CD8-positive, alpha-beta memory T cell (primary cell): ENCODE measurements around the gene GSTM2. TPM values are rescaled to one million over a fixed set of nuclear protein-coding genes. Genes with fewer than 3 reads are reported as not detected.
"Not testable (repeated sequence)": the region's sequence is repeated elsewhere in the genome, so short reads cannot be mapped to it uniquely, and the experiment has no call there.

ENCODE experiments used
- CTCF ChIA-PET: fragments of 350-600 bp; sonication (Branson Sonifier 250); formaldehyde crosslinking; loops from one replicate; lab custom pipeline; 2021; ENCODE audit warnings: antibody characterized with exemption; lab: Charles Lee
- POLR2A ChIA-PET: fragments of 350-600 bp; sonication (Branson Sonifier 250); formaldehyde crosslinking; loops from one replicate; lab custom pipeline; 2021; ENCODE audit warnings: antibody characterized with exemption; lab: Charles Lee
- DNase-seq, 5 donors: peaks; one replicate each; pipeline versions ENCODE4 v3.0.0 to v3.0.0-alpha.2; 2020 to 2022; ENCODE audit warnings: mixed read lengths in 1 of 5
- H3K27ac ChIP-seq: one replicate; pipeline ENCODE4 v1.7.0; 2013; ENCODE audit warnings: low read depth, mild to moderate bottlenecking, low read length, moderate library complexity
- H3K27me3 ChIP-seq: 2 replicates; pipeline ENCODE4 v1.7.0; 2013; ENCODE audit warnings: low read length, mild to moderate bottlenecking; ENCODE audit not compliant: insufficient read depth, poor library complexity, severe bottlenecking
- H3K36me3 ChIP-seq: 2 replicates; pipeline ENCODE4 v1.7.0; 2013; ENCODE audit warnings: mild to moderate bottlenecking, low read length, moderate library complexity; ENCODE audit not compliant: insufficient read depth
- H3K4me1 ChIP-seq: 2 replicates; pipeline ENCODE4 v1.7.0; 2013; ENCODE audit warnings: mild to moderate bottlenecking, low read length, moderate library complexity; ENCODE audit not compliant: insufficient read depth
- H3K4me3 ChIP-seq: 2 replicates; pipeline ENCODE4 v1.7.0; 2013; ENCODE audit warnings: mild to moderate bottlenecking, low read length
- H3K9me3 ChIP-seq: 2 replicates; pipeline ENCODE4 v1.7.0; 2013; ENCODE audit warnings: mild to moderate bottlenecking, low read length
- H3K27ac Mint-ChIP-seq, 8 donors: one replicate each; pipeline ENCODE4 v1.8.0; 2020 to 2021; ENCODE audit warnings: mixed read lengths in 8 of 8, mild to moderate bottlenecking in 6 of 8, inconsistent platforms in 3 of 8, moderate library complexity in 3 of 8
- H3K27me3 Mint-ChIP-seq, 2 donors: one replicate each; pipeline ENCODE4 v1.8.0; 2020 to 2021; ENCODE audit warnings: mixed read lengths in 2 of 2, mild to moderate bottlenecking in 1 of 2, moderate library complexity in 1 of 2
- H3K36me3 Mint-ChIP-seq, 3 donors: one replicate each; pipeline ENCODE4 v1.8.0; 2020 to 2021; ENCODE audit warnings: mixed read lengths in 3 of 3, inconsistent platforms in 1 of 3, mild to moderate bottlenecking in 1 of 3
- H3K4me1 Mint-ChIP-seq, 3 donors: one replicate each; pipeline ENCODE4 v1.8.0; 2020 to 2021; ENCODE audit warnings: mixed read lengths in 3 of 3, inconsistent platforms in 1 of 3, mild to moderate bottlenecking in 1 of 3
- H3K4me3 Mint-ChIP-seq, 7 donors: one replicate each; pipeline ENCODE4 v1.8.0; 2020 to 2021; ENCODE audit warnings: mixed read lengths in 7 of 7, mild to moderate bottlenecking in 6 of 7, moderate library complexity in 4 of 7, inconsistent platforms in 2 of 7
- H3K9me3 Mint-ChIP-seq, 5 donors: one replicate each; pipeline ENCODE4 v1.8.0; 2020 to 2022; ENCODE audit warnings: mixed read lengths in 5 of 5, mild to moderate bottlenecking in 3 of 5, moderate library complexity in 2 of 5, inconsistent platforms in 1 of 5
- polyA plus RNA-seq: library from polyadenylated mRNA; unstranded; fragments of 300-500 nt; fragmentation: Illumina TruSeq; gene quantifications from one replicate; pipeline ENCODE4 v1.2.3, GENCODE V29; 2021
- total RNA-seq, 2 experiments: library from RNA; stranded (reverse); gene quantifications; one replicate each; pipeline ENCODE4 v1.2.3, GENCODE V29; 2021

The GSTM2 gene
- total and polyA plus RNA-seq, 3 experiments from 2014 or later, result 2.6 to 3.1 (median 2.7) TPM

- no peaks in the 10 kb centered on the region for H3K9me3 Mint-ChIP-seq
- Histone ChIP-seq H3K27ac (no peak overlapping the region), H3K4me3 (no peak overlapping the region), H3K9me3 (no peaks in the 10 kb centered on the region), H3K36me3 (no peaks in the 10 kb centered on the region), H3K27me3 (no peaks in the 10 kb centered on the region), H3K4me1 (no peaks in the 10 kb centered on the region)
- peaks cover 0 to 4% (median 3%) of the 10 kb centered on the region in 3 donors for H3K4me1 Mint-ChIP-seq
- H3K27ac Mint-ChIP-seq, result peak overlapping the region in 1 of 8 donors; percentile 14
- H3K27me3 Mint-ChIP-seq, result peaks cover 0 to 6% of the 10 kb centered on the region in 2 donors
- no peak for DNase-seq
- peaks cover 0 to 4% (median 0%) of the 10 kb centered on the region in 3 donors for H3K36me3 Mint-ChIP-seq
- POLR2A ChIA-PET, result no interaction called here
- CTCF ChIA-PET, result interaction anchor here (1.0 to 1.4 kb wide), 3 partner anchors 10 to 22 kb away, joined by 3 to 4 read pairs (median 4); no protein-coding TSS in a partner anchor
- H3K4me3 Mint-ChIP-seq, result peak overlapping the region in 1 of 7 donors; percentile 52
Observed at GRCh38 chr1:109661391-109661790, 6.5 kb upstream of the GSTM2 start.

GRCh38 chr1:109664671-109665070 is 3.2 kb upstream of the GSTM2 start:
- Histone ChIP-seq H3K27me3 (no peaks in the 10 kb centered on the region), H3K4me3 (no peak overlapping the region), H3K9me3 (no peaks in the 10 kb centered on the region), H3K36me3 (no peaks in the 10 kb centered on the region), H3K27ac (no peak overlapping the region), H3K4me1 (peaks cover 4% of the 10 kb centered on the region)
- DNase-seq, result no peak
- peaks cover 5 to 7% of the 10 kb centered on the region in 2 donors for H3K27me3 Mint-ChIP-seq
- H3K27ac Mint-ChIP-seq, result no peak overlapping the region
- no peaks in the 10 kb centered on the region for H3K9me3 Mint-ChIP-seq
- ChIA-PET CTCF (no interaction called here), POLR2A (no interaction called here)
- peaks cover 10 to 18% (median 18%) of the 10 kb centered on the region in 3 donors for H3K4me1 Mint-ChIP-seq
- H3K36me3 Mint-ChIP-seq, result peaks cover 0 to 4% (median 0%) of the 10 kb centered on the region in 3 donors
- H3K4me3 Mint-ChIP-seq, result peak overlapping the region in 1 of 7 donors; percentile 2

- peaks cover 4% of the 10 kb centered on the region for H3K4me1 ChIP-seq
- POLR2A ChIA-PET, result no interaction called here
- no peak for DNase-seq
- Mint-ChIP-seq H3K36me3 (peaks cover 0 to 4% (median 0%) of the 10 kb centered on the region in 3 donors), H3K27ac (no peak overlapping the region), H3K4me3 (peak overlapping the region; percentile 4 to 78 (median 64)), H3K27me3 (peaks cover 7% of the 10 kb centered on the region in 2 donors), H3K4me1 (peaks cover 16 to 30% (median 25%) of the 10 kb centered on the region in 3 donors), H3K9me3 (no peaks in the 10 kb centered on the region)
- CTCF ChIA-PET, result interaction anchor here (1.1 to 1.7 kb wide), 2 partner anchors 28 to 316 kb away, joined by 3 read pairs; partner anchors contain the start of gene AHCYL1
- H3K27me3 ChIP-seq, result no peaks in the 10 kb centered on the region
- H3K9me3 ChIP-seq, result no peaks in the 10 kb centered on the region
- H3K36me3 ChIP-seq, result no peaks in the 10 kb centered on the region
- peak overlapping the region; percentile 41 for H3K4me3 ChIP-seq
- H3K27ac ChIP-seq, result no peak overlapping the region
Observed at GRCh38 chr1:109668123-109668775, 392 bp downstream of the GSTM2 start.

GRCh38 chr1:109669246-109669948 is 1.5 kb downstream of the GSTM2 start:
- Histone ChIP-seq H3K27me3 (no peaks in the 10 kb centered on the region), H3K9me3 (no peaks in the 10 kb centered on the region), H3K4me3 (no peak overlapping the region), H3K4me1 (peaks cover 4% of the 10 kb centered on the region), H3K36me3 (no peaks in the 10 kb centered on the region), H3K27ac (no peak overlapping the region)
- peak overlapping the region; percentile 22 to 79 (median 63) for H3K4me3 Mint-ChIP-seq
- peaks cover 7% of the 10 kb centered on the region in 2 donors for H3K27me3 Mint-ChIP-seq
- H3K4me1 Mint-ChIP-seq, result peaks cover 16 to 30% (median 25%) of the 10 kb centered on the region in 3 donors
- CTCF ChIA-PET, result interaction anchor here (1.2 to 1.7 kb wide), 2 partner anchors 20 to 29 kb away, joined by 3 read pairs; no protein-coding TSS in a partner anchor
- peak overlapping the region; percentile 30 to 89 (median 46) for H3K27ac Mint-ChIP-seq
- POLR2A ChIA-PET, result interaction anchor here (0.5 kb wide), 1 partner anchor 103 kb away, joined by 4 read pairs; no protein-coding TSS in a partner anchor
- peaks cover 0 to 4% (median 0%) of the 10 kb centered on the region in 3 donors for H3K36me3 Mint-ChIP-seq
- DNase-seq, result no peak
- H3K9me3 Mint-ChIP-seq, result no peaks in the 10 kb centered on the region

- H3K27ac ChIP-seq, H3K9me3 Mint-ChIP-seq, H3K9me3 ChIP-seq, H3K27me3 ChIP-seq, H3K4me3 ChIP-seq, H3K4me1 ChIP-seq, DNase-seq, H3K27me3 Mint-ChIP-seq, H3K36me3 Mint-ChIP-seq, H3K36me3 ChIP-seq: not testable (repeated sequence)
- Mint-ChIP-seq H3K4me3 (peak overlapping the region; percentile 22 to 79 (median 63)), H3K27ac (peak overlapping the region in 7 of 8 donors; percentile 30 to 66 (median 54)), H3K4me1 (peaks cover 16 to 30% (median 25%) of the 10 kb centered on the region in 3 donors)
- ChIA-PET POLR2A (interaction anchor here (0.5 kb wide), 1 partner anchor 102 kb away, joined by 4 read pairs; no protein-coding TSS in a partner anchor), CTCF (interaction anchor here (1.2 to 1.6 kb wide), 2 partner anchors 20 to 27 kb away, joined by 3 to 4 read pairs; no protein-coding TSS in a partner anchor)
Observed at GRCh38 chr1:109669949-109670302, 2.1 kb downstream of the GSTM2 start.

GRCh38 chr1:109671067-109671466 is 3.2 kb downstream of the GSTM2 start:
- CTCF ChIA-PET, result interaction anchor here (0.9 to 1.6 kb wide), 5 partner anchors 10 to 105 kb away, joined by 3 to 5 read pairs (median 4); no protein-coding TSS in a partner anchor
- no peak for DNase-seq
- no peaks in the 10 kb centered on the region for H3K27me3 ChIP-seq
- no peaks in the 10 kb centered on the region for H3K36me3 Mint-ChIP-seq
- H3K36me3 ChIP-seq, result no peaks in the 10 kb centered on the region
- H3K4me1 Mint-ChIP-seq, result peaks cover 16 to 30% (median 25%) of the 10 kb centered on the region in 3 donors
- POLR2A ChIA-PET, result interaction anchor here (0.6 kb wide), 1 partner anchor 149 kb away, joined by 4 read pairs; no protein-coding TSS in a partner anchor
- no peak overlapping the region for H3K27ac ChIP-seq
- no peak overlapping the region for H3K4me3 ChIP-seq
- H3K27me3 Mint-ChIP-seq, result peaks cover 1 to 7% of the 10 kb centered on the region in 2 donors
- no peak overlapping the region for H3K4me3 Mint-ChIP-seq
- H3K9me3 ChIP-seq, result no peaks in the 10 kb centered on the region
- peaks cover 4% of the 10 kb centered on the region for H3K4me1 ChIP-seq
- H3K9me3 Mint-ChIP-seq, result no peaks in the 10 kb centered on the region
- peak overlapping the region in 1 of 8 donors; percentile 24 for H3K27ac Mint-ChIP-seq

GRCh38 chr1:109673861-109674260 is 6.0 kb downstream of the GSTM2 start:
- H3K9me3 ChIP-seq, CTCF ChIA-PET, H3K36me3 Mint-ChIP-seq, DNase-seq, H3K27me3 Mint-ChIP-seq, POLR2A ChIA-PET, H3K27ac ChIP-seq, H3K4me1 ChIP-seq, H3K9me3 Mint-ChIP-seq, H3K4me3 ChIP-seq, H3K27me3 ChIP-seq, H3K4me3 Mint-ChIP-seq, H3K27ac Mint-ChIP-seq, H3K36me3 ChIP-seq: not testable (repeated sequence)
- peaks cover 12 to 19% (median 14%) of the 10 kb centered on the region in 3 donors for H3K4me1 Mint-ChIP-seq
